CD14-positive monocyte (primary cell): ENCODE results near the gene PLXNA2. TPM values are rescaled to one million over a fixed set of nuclear protein-coding genes. Genes with fewer than 3 reads are reported as not detected.
A peak's percentile ranks its signal among the peaks of the same experiment; 100 is the strongest.

Experiments used
- DNase-seq, 3 donors: peaks; one replicate each; pipeline ENCODE4 v3.0.0-alpha.2; 2011 to 2022
- H2AFZ ChIP-seq: 2 replicates; pipeline ENCODE4 v1.6.0; 2012; ENCODE audit warnings: mild to moderate bottlenecking, low read depth, low read length, inconsistent platforms; ENCODE audit not compliant: insufficient read depth, poor library complexity, severe bottlenecking
- H3K27ac ChIP-seq, 2 donors: 1 replicate in 1 of 2; 2 replicates in 1 of 2; pipeline ENCODE4 v1.5.1; 2012 to 2013; ENCODE audit warnings: low read length in 2 of 2, control low read depth in 1 of 2, inconsistent platforms in 1 of 2, low read depth in 1 of 2, mild to moderate bottlenecking in 1 of 2
- H3K27me3 ChIP-seq, 2 donors: one replicate each; pipeline versions ENCODE4 v1.6.0 to v1.6.1; 2011 to 2013; ENCODE audit warnings: low read length in 2 of 2; ENCODE audit not compliant: control insufficient read depth in 2 of 2, insufficient read depth in 2 of 2
- H3K36me3 ChIP-seq, 2 donors: replicated peaks in 1 of 2; 1 replicate in 1 of 2; 2 replicates in 1 of 2; pipeline versions ENCODE4 v1.5.1 to v1.6.1; 2012 to 2013; ENCODE audit warnings: low read length in 2 of 2, control low read depth in 1 of 2, inconsistent platforms in 1 of 2, mild to moderate bottlenecking in 1 of 2; ENCODE audit not compliant: insufficient read depth in 2 of 2, control insufficient read depth in 1 of 2
- H3K4me1 ChIP-seq, 2 donors: 1 replicate in 1 of 2; 2 replicates in 1 of 2; pipeline versions ENCODE4 v1.5.1 to v1.6.1; 2012 to 2013; ENCODE audit warnings: low read length in 2 of 2, control low read depth in 1 of 2, inconsistent platforms in 1 of 2, mild to moderate bottlenecking in 1 of 2, moderate library complexity in 1 of 2; ENCODE audit not compliant: insufficient read depth in 2 of 2, control insufficient read depth in 1 of 2
- H3K4me2 ChIP-seq: replicated peaks from 2 replicates; pipeline ENCODE3; 2012; ENCODE audit warnings: low read length, moderate library complexity, mild to moderate bottlenecking; ENCODE audit not compliant: poor library complexity, severe bottlenecking; ENCODE audit errors: extremely low read depth
- H3K4me3 ChIP-seq, 3 experiments: fragments of 200-600 bp in 1 of 3; sonication (generic) in 1 of 3; replicated peaks in 1 of 3; 1 replicate in 2 of 3; 2 replicates in 1 of 3; pipeline ENCODE4 v1.5.1; 2011 to 2013; ENCODE audit warnings: low read length in 3 of 3, mild to moderate bottlenecking in 3 of 3, control low read depth in 2 of 3, low read depth in 2 of 3, inconsistent platforms in 1 of 3, moderate library complexity in 1 of 3
- H3K79me2 ChIP-seq: 2 replicates; pipeline ENCODE4 v1.6.0; 2012; ENCODE audit warnings: mild to moderate bottlenecking, control low read depth, inconsistent platforms, low read length, moderate library complexity; ENCODE audit not compliant: insufficient read depth
- H3K9ac ChIP-seq: 2 replicates; pipeline ENCODE4 v1.6.0; 2017; ENCODE audit warnings: low read length, mild to moderate bottlenecking; ENCODE audit not compliant: insufficient read depth, poor library complexity, severe bottlenecking
- H3K9me3 ChIP-seq, 2 donors: replicated peaks in 1 of 2; 1 replicate in 1 of 2; 2 replicates in 1 of 2; pipeline versions ENCODE4 v1.5.1 to v1.6.1; 2012 to 2013; ENCODE audit warnings: low read length in 2 of 2, control low read depth in 1 of 2; ENCODE audit not compliant: control insufficient read depth in 1 of 2, insufficient read depth in 1 of 2
- H4K20me1 ChIP-seq: 2 replicates; pipeline ENCODE4 v1.6.0; 2012; ENCODE audit warnings: mild to moderate bottlenecking, low read length, control low read depth, moderate library complexity; ENCODE audit not compliant: insufficient read depth
- H3K27ac Mint-ChIP-seq, 7 donors: one replicate each; pipeline ENCODE4 v1.8.0; 2020; ENCODE audit warnings: mild to moderate bottlenecking in 7 of 7, mixed read lengths in 7 of 7, moderate library complexity in 6 of 7, inconsistent platforms in 2 of 7
- H3K27me3 Mint-ChIP-seq, 3 donors: one replicate each; pipeline ENCODE4 v1.8.0; 2021 to 2022; ENCODE audit warnings: low read depth in 3 of 3, mild to moderate bottlenecking in 3 of 3, mixed read lengths in 3 of 3, moderate library complexity in 3 of 3, inconsistent platforms in 1 of 3
- H3K36me3 Mint-ChIP-seq, 2 donors: one replicate each; pipeline ENCODE4 v1.8.0; 2020; ENCODE audit warnings: mixed read lengths in 2 of 2, inconsistent platforms in 1 of 2, mild to moderate bottlenecking in 1 of 2
- H3K4me1 Mint-ChIP-seq: one replicate; pipeline ENCODE4 v1.8.0; 2020; ENCODE audit warnings: mild to moderate bottlenecking, mixed read lengths
- H3K4me3 Mint-ChIP-seq, 2 donors: one replicate each; pipeline ENCODE4 v1.8.0; 2020; ENCODE audit warnings: mild to moderate bottlenecking in 2 of 2, mixed read lengths in 2 of 2, moderate library complexity in 1 of 2
- H3K9me3 Mint-ChIP-seq, 7 donors: one replicate each; pipeline ENCODE4 v1.8.0; 2020 to 2022; ENCODE audit warnings: mixed read lengths in 7 of 7, mild to moderate bottlenecking in 6 of 7, moderate library complexity in 6 of 7, inconsistent platforms in 2 of 7
- CTCF ChIP-seq: fragments of 200-600 bp; IDR thresholded peaks from one replicate; pipeline ENCODE4 v1.8.0; 2022; ENCODE audit warnings: antibody characterized with exemption, mild to moderate bottlenecking
- WGBS: methylation state at CpG from one replicate; pipeline ENCODE4 v1.1.5; 2013; ENCODE audit warnings: missing lambda C conversion rate; ENCODE audit not compliant: insufficient coverage; 5-methylcytosine and 5-hydroxymethylcytosine counted together
- intact Hi-C, 2 donors: fragments of 100-400 bp; cut with micrococcal nuclease; formaldehyde crosslinking; loops; one replicate each; pipeline versions ENCODE4 v1.15.0 to v1.15.1; 2023
- polyA plus RNA-seq, 3 donors: library from polyadenylated mRNA; depleted of rRNA in 1 of 3; unstranded in 2 of 3; stranded (reverse) in 1 of 3; fragments of 300-500 nt in 2 of 3; fragments of >200 nt in 1 of 3; fragmentation: Illumina TruSeq in 2 of 3; gene quantifications; 1 replicate in 2 of 3; 2 replicates in 1 of 3; pipeline ENCODE4 v1.2.3, GENCODE V29; 2012 to 2021

The PLXNA2 gene
- polyA plus RNA-seq, 3 donors: 0.75 to 2.1 (median 1.1) TPM

DNA sequence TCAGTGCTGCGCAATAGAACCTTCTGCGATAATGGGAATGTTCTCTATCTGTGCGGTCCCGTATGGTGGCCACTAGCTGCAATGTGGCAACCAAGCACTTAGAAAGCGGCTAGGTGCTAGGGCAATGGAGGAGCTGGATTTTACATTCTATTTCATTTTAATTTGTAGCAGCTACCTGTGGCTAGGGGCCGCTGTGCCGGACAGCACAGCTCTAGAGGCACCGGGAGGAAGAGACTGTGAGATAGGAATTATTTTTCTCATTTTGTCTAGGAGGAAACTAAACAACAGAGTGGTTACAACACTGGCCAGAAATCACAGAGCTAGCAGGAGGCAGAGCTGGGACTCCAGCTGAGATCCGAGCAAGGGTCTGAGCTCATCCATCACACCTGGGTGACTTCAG is 202.7 kb downstream of the PLXNA2 start:
- intact Hi-C loops: no loop called here
- no peaks in the 10 kb centered on the region for H3K36me3 Mint-ChIP-seq
- no peak for TF ChIP-seq CTCF
- no peaks in the 10 kb centered on the region for H3K9me3 Mint-ChIP-seq
- H3K9ac ChIP-seq: no peak overlapping the region
- no peaks in the 10 kb centered on the region for H3K4me1 ChIP-seq
- DNase-seq: no peak
- no peak overlapping the region for H3K4me3 ChIP-seq
- H3K4me3 Mint-ChIP-seq: no peak overlapping the region
- H3K4me2 ChIP-seq: no peak overlapping the region
- H3K79me2 ChIP-seq: no peaks in the 10 kb centered on the region
- no peak overlapping the region for H3K27ac Mint-ChIP-seq
- 86% methylated on average over 3 of the region's 9 CpGs for WGBS
- H2AFZ ChIP-seq: no peak overlapping the region
- H3K36me3 ChIP-seq: no peaks in the 10 kb centered on the region
- H3K4me1 Mint-ChIP-seq: no peaks in the 10 kb centered on the region
- no peaks in the 10 kb centered on the region for H4K20me1 ChIP-seq
- H3K27me3 ChIP-seq: no peaks in the 10 kb centered on the region
- peaks cover 4 to 5% (median 5%) of the 10 kb centered on the region in 3 donors for H3K27me3 Mint-ChIP-seq
- H3K9me3 ChIP-seq: no peaks in the 10 kb centered on the region
- H3K27ac ChIP-seq: no peak overlapping the region

- DNase-seq: no peak
- no peak overlapping the region for H3K9ac ChIP-seq
- no peak for TF ChIP-seq CTCF
- no peaks in the 10 kb centered on the region for H3K4me1 ChIP-seq
- intact Hi-C loops: no loop called here
- H3K27me3 ChIP-seq: no peaks in the 10 kb centered on the region
- no peak overlapping the region for H2AFZ ChIP-seq
- Mint-ChIP-seq H3K36me3 (no peaks in the 10 kb centered on the region), H3K9me3 (no peaks in the 10 kb centered on the region), H3K27me3 (peaks cover 4 to 5% (median 5%) of the 10 kb centered on the region in 3 donors), H3K27ac (peak overlapping the region in 1 of 7 donors; percentile 50), H3K4me1 (no peaks in the 10 kb centered on the region), H3K4me3 (no peak overlapping the region)
- H3K4me3 ChIP-seq: no peak overlapping the region
- H3K36me3 ChIP-seq: no peaks in the 10 kb centered on the region
- H3K4me2 ChIP-seq: no peak overlapping the region
- no CpG with 5 or more reads among the region's 6 CpGs for WGBS
- H3K79me2 ChIP-seq: no peaks in the 10 kb centered on the region
- no peaks in the 10 kb centered on the region for H3K9me3 ChIP-seq
- H3K27ac ChIP-seq: no peak overlapping the region
- H4K20me1 ChIP-seq: no peaks in the 10 kb centered on the region
Measured at GRCh38 chr1:208040821-208041297, 203.3 kb downstream of the PLXNA2 start.
